GM21381 (cell line): Measurements from ENCODE around the gene PAAF1.
"Not testable (repeated sequence)": the region's sequence is repeated elsewhere in the genome, so short reads cannot be mapped to it uniquely, and the experiment has no call there.

Source experiments
- ATAC-seq: cut with Tn5 transposase; IDR thresholded peaks from one replicate; pipeline ENCODE4 v1.9.1; 2021; ENCODE audit warnings: mild to moderate bottlenecking, moderate library complexity; ENCODE audit not compliant: unreplicated experiment

PAAF1 gene

GRCh38 chr11:73880449-73880848 lies 3.6 kb downstream of the PAAF1 start:
- ATAC-seq, result not testable (repeated sequence)

- ATAC-seq, result no peak
These were observed 7.1 kb downstream of the PAAF1 start for GRCh38 chr11:73883856-73884255.

- no peak for ATAC-seq
These were observed 11.4 kb downstream of the PAAF1 start for GRCh38 chr11:73888244-73888643.

- no peak for ATAC-seq
These were observed 12.2 kb downstream of the PAAF1 start for GRCh38 chr11:73889019-73889418.

- ATAC-seq, result no peak
These were observed 12.7 kb downstream of the PAAF1 start for GRCh38 chr11:73889536-73889935.

- no peak for ATAC-seq
These were observed 16.2 kb downstream of the PAAF1 start for GRCh38 chr11:73893041-73893440.

- no peak for ATAC-seq
These were observed 18.0 kb downstream of the PAAF1 start for GRCh38 chr11:73894725-73895335.

- ATAC-seq, result no peak
These were observed 25.5 kb downstream of the PAAF1 start for GRCh38 chr11:73902303-73902702.

- ATAC-seq, result no peak
These were observed 30.4 kb downstream of the PAAF1 start for GRCh38 chr11:73907191-73907590.

GRCh38 chr11:73912026-73912425 lies 35.2 kb downstream of the PAAF1 start:
- ATAC-seq, result no peak

GRCh38 chr11:73913472-73913871 lies 36.7 kb downstream of the PAAF1 start:
- ATAC-seq, result no peak

- ATAC-seq, result no peak
These were observed 37.5 kb downstream of the PAAF1 start for GRCh38 chr11:73914284-73914683.

- no peak for ATAC-seq
These were observed 39.6 kb downstream of the PAAF1 start for GRCh38 chr11:73916435-73916834.

GRCh38 chr11:73921180-73921579 lies 44.4 kb downstream of the PAAF1 start:
- no peak for ATAC-seq

- no peak for ATAC-seq
These were observed 52.6 kb downstream of the PAAF1 start for GRCh38 chr11:73929388-73929787.

GRCh38 chr11:73931039-73931645 lies 54.3 kb downstream of the PAAF1 start:
- no peak for ATAC-seq

- ATAC-seq, result no peak
These were observed 55.2 kb downstream of the PAAF1 start for GRCh38 chr11:73931951-73932350.

- no peak for ATAC-seq
These were observed 56.0 kb downstream of the PAAF1 start for GRCh38 chr11:73932781-73933180.

GRCh38 chr11:73936047-73936446 lies 59.2 kb downstream of the PAAF1 start:
- not testable (repeated sequence) for ATAC-seq

- ATAC-seq, result no peak
These were observed 62.3 kb downstream of the PAAF1 start for GRCh38 chr11:73939096-73939495.

GRCh38 chr11:73940801-73941570 lies 64.2 kb downstream of the PAAF1 start:
- ATAC-seq, result no peak

GRCh38 chr11:73942010-73942409 lies 65.2 kb downstream of the PAAF1 start:
- ATAC-seq, result no peak
